OCI-LY7 (cell line): ENCODE measurements around the gene MTHFS.
"Not testable (repeated sequence)": the region's sequence is repeated elsewhere in the genome, so short reads cannot be mapped to it uniquely, and the experiment has no call there.

ENCODE experiments used
- EZH2phosphoT487 ChIP-seq: fragments of 200-600 bp; sonication (generic); IDR thresholded peaks from 2 replicates; pipeline ENCODE4 v1.6.1; 2018; ENCODE audit warnings: low read depth, borderline replicate concordance, mild to moderate bottlenecking, mixed run types, antibody characterized with exemption, low read length, moderate library complexity, mixed read lengths
- TF ChIP-seq, protein P1 (sequence below): fragments of 200-600 bp; sonication (generic); conservative IDR thresholded peaks from 2 replicates; pipeline ENCODE4 v1.5.1; 2014; ENCODE audit warnings: mild to moderate bottlenecking, antibody characterized with exemption, low read length, moderate library complexity, mixed read lengths

DNA sequence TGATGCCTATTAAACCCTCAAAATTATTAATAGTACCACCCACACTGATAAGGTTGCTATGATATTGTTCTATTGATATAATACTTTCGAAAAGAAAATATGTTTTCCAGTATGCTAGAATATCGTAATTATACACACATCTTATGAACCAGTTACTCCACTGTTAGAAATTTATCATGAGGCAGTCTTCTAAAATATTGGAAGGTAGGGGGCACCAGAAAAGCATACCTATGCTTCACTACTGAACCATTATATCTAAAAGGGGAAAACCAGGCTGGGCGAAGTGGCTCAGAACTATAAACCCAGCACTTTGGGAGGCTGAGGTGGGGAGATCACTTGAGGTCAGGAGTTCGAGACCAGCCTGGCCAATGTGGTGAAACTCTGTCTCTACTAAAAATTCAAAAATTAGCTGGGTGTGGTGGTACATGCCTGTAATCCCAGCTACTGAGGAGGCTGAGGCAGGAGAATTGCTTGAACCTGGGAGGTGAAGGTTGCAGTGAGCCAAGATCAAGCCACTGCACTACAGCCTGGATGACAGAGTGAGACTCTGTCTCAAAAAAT, 4.1 kb upstream of the MTHFS start:
- TF ChIP-seq, protein P1, sequence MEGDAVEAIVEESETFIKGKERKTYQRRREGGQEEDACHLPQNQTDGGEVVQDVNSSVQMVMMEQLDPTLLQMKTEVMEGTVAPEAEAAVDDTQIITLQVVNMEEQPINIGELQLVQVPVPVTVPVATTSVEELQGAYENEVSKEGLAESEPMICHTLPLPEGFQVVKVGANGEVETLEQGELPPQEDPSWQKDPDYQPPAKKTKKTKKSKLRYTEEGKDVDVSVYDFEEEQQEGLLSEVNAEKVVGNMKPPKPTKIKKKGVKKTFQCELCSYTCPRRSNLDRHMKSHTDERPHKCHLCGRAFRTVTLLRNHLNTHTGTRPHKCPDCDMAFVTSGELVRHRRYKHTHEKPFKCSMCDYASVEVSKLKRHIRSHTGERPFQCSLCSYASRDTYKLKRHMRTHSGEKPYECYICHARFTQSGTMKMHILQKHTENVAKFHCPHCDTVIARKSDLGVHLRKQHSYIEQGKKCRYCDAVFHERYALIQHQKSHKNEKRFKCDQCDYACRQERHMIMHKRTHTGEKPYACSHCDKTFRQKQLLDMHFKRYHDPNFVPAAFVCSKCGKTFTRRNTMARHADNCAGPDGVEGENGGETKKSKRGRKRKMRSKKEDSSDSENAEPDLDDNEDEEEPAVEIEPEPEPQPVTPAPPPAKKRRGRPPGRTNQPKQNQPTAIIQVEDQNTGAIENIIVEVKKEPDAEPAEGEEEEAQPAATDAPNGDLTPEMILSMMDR = peak; percentile 48
- TF ChIP-seq EZH2phosphoT487 = not testable (repeated sequence)
